ENCODE measurements around the gene CTBP1.
A peak's percentile ranks its signal among the peaks of the same experiment; 100 is the strongest.

CTBP1 gene

GRCh38 chr4:1246111-1246881, 2.6 kb downstream of the CTBP1 start:
- H3K9ac ChIP-seq (ENCODE audit: low read depth, low read length), result peak overlapping the region; percentile 5
- peaks cover 9% of the 10 kb centered on the region for H3K36me3 ChIP-seq (ENCODE audit: control insufficient read depth, insufficient read depth, low read length)
- peaks cover 3% of the 10 kb centered on the region for H3K4me1 ChIP-seq (ENCODE audit: control insufficient read depth, insufficient read depth, low read length)
- no peaks in the 10 kb centered on the region for H3K27me3 ChIP-seq (ENCODE audit: control insufficient read depth, insufficient read depth, low read length)
- H3K9me3 ChIP-seq (ENCODE audit: control insufficient read depth, insufficient read depth, low read length), result no peaks in the 10 kb centered on the region
- H3K4me3 ChIP-seq (ENCODE audit: low read depth, low read length), result peak overlapping the region; percentile 18

- Histone ChIP-seq H3K4me3 (ENCODE audit: low read depth, low read length) (no peak overlapping the region), H3K36me3 (ENCODE audit: control insufficient read depth, insufficient read depth, low read length) (peaks cover 8% of the 10 kb centered on the region), H3K4me1 (ENCODE audit: control insufficient read depth, insufficient read depth, low read length) (peaks cover 3% of the 10 kb centered on the region), H3K9me3 (ENCODE audit: control insufficient read depth, insufficient read depth, low read length) (no peaks in the 10 kb centered on the region), H3K9ac (ENCODE audit: low read depth, low read length) (no peak overlapping the region), H3K27me3 (ENCODE audit: control insufficient read depth, insufficient read depth, low read length) (no peaks in the 10 kb centered on the region)
Observed at GRCh38 chr4:1245481-1246051, 3.4 kb downstream of the CTBP1 start.

GRCh38 chr4:1244978-1245471, 3.9 kb downstream of the CTBP1 start:
- Histone ChIP-seq H3K4me3 (ENCODE audit: low read depth, low read length) (no peak overlapping the region), H3K4me1 (ENCODE audit: control insufficient read depth, insufficient read depth, low read length) (peaks cover 2% of the 10 kb centered on the region), H3K9ac (ENCODE audit: low read depth, low read length) (no peak overlapping the region), H3K27me3 (ENCODE audit: control insufficient read depth, insufficient read depth, low read length) (no peaks in the 10 kb centered on the region), H3K36me3 (ENCODE audit: control insufficient read depth, insufficient read depth, low read length) (peaks cover 8% of the 10 kb centered on the region), H3K9me3 (ENCODE audit: control insufficient read depth, insufficient read depth, low read length) (no peaks in the 10 kb centered on the region)

GRCh38 chr4:1244081-1244977, 4.6 kb downstream of the CTBP1 start:
- H3K9ac ChIP-seq (ENCODE audit: low read depth, low read length), result no peak overlapping the region
- H3K4me1 ChIP-seq (ENCODE audit: control insufficient read depth, insufficient read depth, low read length), result no peaks in the 10 kb centered on the region
- H3K27me3 ChIP-seq (ENCODE audit: control insufficient read depth, insufficient read depth, low read length), result no peaks in the 10 kb centered on the region
- no peak overlapping the region for H3K4me3 ChIP-seq (ENCODE audit: low read depth, low read length)
- no peaks in the 10 kb centered on the region for H3K9me3 ChIP-seq (ENCODE audit: control insufficient read depth, insufficient read depth, low read length)
- peaks cover 13% of the 10 kb centered on the region for H3K36me3 ChIP-seq (ENCODE audit: control insufficient read depth, insufficient read depth, low read length)

GRCh38 chr4:1243451-1244080, 5.4 kb downstream of the CTBP1 start:
- Histone ChIP-seq H3K4me1 (ENCODE audit: control insufficient read depth, insufficient read depth, low read length) (no peaks in the 10 kb centered on the region), H3K27me3 (ENCODE audit: control insufficient read depth, insufficient read depth, low read length) (no peaks in the 10 kb centered on the region), H3K4me3 (ENCODE audit: low read depth, low read length) (no peak overlapping the region), H3K36me3 (ENCODE audit: control insufficient read depth, insufficient read depth, low read length) (peaks cover 15% of the 10 kb centered on the region), H3K9ac (ENCODE audit: low read depth, low read length) (no peak overlapping the region), H3K9me3 (ENCODE audit: control insufficient read depth, insufficient read depth, low read length) (no peaks in the 10 kb centered on the region)

- Histone ChIP-seq H3K4me1 (ENCODE audit: control insufficient read depth, insufficient read depth, low read length) (no peaks in the 10 kb centered on the region), H3K9ac (ENCODE audit: low read depth, low read length) (no peak overlapping the region), H3K36me3 (ENCODE audit: control insufficient read depth, insufficient read depth, low read length) (peaks cover 20% of the 10 kb centered on the region), H3K9me3 (ENCODE audit: control insufficient read depth, insufficient read depth, low read length) (no peaks in the 10 kb centered on the region), H3K27me3 (ENCODE audit: control insufficient read depth, insufficient read depth, low read length) (no peaks in the 10 kb centered on the region), H3K4me3 (ENCODE audit: low read depth, low read length) (no peak overlapping the region)
Observed at GRCh38 chr4:1242506-1243450, 6.2 kb downstream of the CTBP1 start.

GRCh38 chr4:1241936-1242505, 6.9 kb downstream of the CTBP1 start:
- no peaks in the 10 kb centered on the region for H3K4me1 ChIP-seq (ENCODE audit: control insufficient read depth, insufficient read depth, low read length)
- no peaks in the 10 kb centered on the region for H3K27me3 ChIP-seq (ENCODE audit: control insufficient read depth, insufficient read depth, low read length)
- H3K9ac ChIP-seq (ENCODE audit: low read depth, low read length), result no peak overlapping the region
- no peak overlapping the region for H3K4me3 ChIP-seq (ENCODE audit: low read depth, low read length)
- peaks cover 25% of the 10 kb centered on the region for H3K36me3 ChIP-seq (ENCODE audit: control insufficient read depth, insufficient read depth, low read length)
- no peaks in the 10 kb centered on the region for H3K9me3 ChIP-seq (ENCODE audit: control insufficient read depth, insufficient read depth, low read length)

GRCh38 chr4:1241466-1241935, 7.4 kb downstream of the CTBP1 start:
- H3K9ac ChIP-seq (ENCODE audit: low read depth, low read length), result no peak overlapping the region
- peaks cover 29% of the 10 kb centered on the region for H3K36me3 ChIP-seq (ENCODE audit: control insufficient read depth, insufficient read depth, low read length)
- no peaks in the 10 kb centered on the region for H3K4me1 ChIP-seq (ENCODE audit: control insufficient read depth, insufficient read depth, low read length)

GRCh38 chr4:1240721-1241465, 8.0 kb downstream of the CTBP1 start:
- H3K27me3 ChIP-seq (ENCODE audit: control insufficient read depth, insufficient read depth, low read length), result no peaks in the 10 kb centered on the region
- no peaks in the 10 kb centered on the region for H3K9me3 ChIP-seq (ENCODE audit: control insufficient read depth, insufficient read depth, low read length)
- H3K4me3 ChIP-seq (ENCODE audit: low read depth, low read length), result no peak overlapping the region
- H3K9ac ChIP-seq (ENCODE audit: low read depth, low read length), result no peak overlapping the region
- no peaks in the 10 kb centered on the region for H3K4me1 ChIP-seq (ENCODE audit: control insufficient read depth, insufficient read depth, low read length)
- H3K36me3 ChIP-seq (ENCODE audit: control insufficient read depth, insufficient read depth, low read length), result peaks cover 31% of the 10 kb centered on the region

More at GRCh38 chr4:1241466-1241935, 7.4 kb downstream of the CTBP1 start:
- Histone ChIP-seq H3K9me3 (ENCODE audit: control insufficient read depth, insufficient read depth, low read length) (no peaks in the 10 kb centered on the region), H3K27me3 (ENCODE audit: control insufficient read depth, insufficient read depth, low read length) (no peaks in the 10 kb centered on the region), H3K4me3 (ENCODE audit: low read depth, low read length) (no peak overlapping the region)

GRCh38 chr4:1239950-1240307, 9.0 kb downstream of the CTBP1 start:
- Histone ChIP-seq H3K4me3 (ENCODE audit: low read depth, low read length) (no peak overlapping the region), H3K27me3 (ENCODE audit: control insufficient read depth, insufficient read depth, low read length) (no peaks in the 10 kb centered on the region), H3K9me3 (ENCODE audit: control insufficient read depth, insufficient read depth, low read length) (no peaks in the 10 kb centered on the region), H3K36me3 (ENCODE audit: control insufficient read depth, insufficient read depth, low read length) (peaks cover 36% of the 10 kb centered on the region), H3K4me1 (ENCODE audit: control insufficient read depth, insufficient read depth, low read length) (no peaks in the 10 kb centered on the region), H3K9ac (ENCODE audit: low read depth, low read length) (no peak overlapping the region)

All from iPS-15b (cell line).